ENCODE data around the gene SNORC. TPM values are rescaled to one million over a fixed set of nuclear protein-coding genes. Genes with fewer than 3 reads are reported as not detected.

The SNORC gene
- total RNA-seq = 1.8 and 2.8 TPM in 2 replicates
- long read RNA-seq, partial matches to known transcripts = 0 of 3 reads
- long read RNA-seq, other reads (novel, unspliced or antisense) = 3 of 3 reads

GRCh38 chr2:232870018-232870765 is at the start of gene SNORC:
Gene SNORC, plus strand, starts transcription at chr2:232870264. Its CDS starts 78 bp downstream, at chr2:232870342.
- H3K27ac Mint-ChIP-seq = peak within 1 kb of the TSS; percentile 84
- no peak for TF ChIP-seq CTCF (IDR thresholded peaks at IDR 0.05; ENCODE audit: unreplicated experiment)
- DNase-seq (ENCODE audit: low spot score, unreplicated experiment) = no peak
- no peaks in the 10 kb centered on the region for H3K36me3 Mint-ChIP-seq (ENCODE audit: insufficient read depth)
- H3K27me3 Mint-ChIP-seq = peaks cover 3% of the 10 kb centered on the region
- H3K4me3 Mint-ChIP-seq (ENCODE audit: low read depth) = no peak within 1 kb of the TSS
- no peaks in the 10 kb centered on the region for H3K9me3 Mint-ChIP-seq (ENCODE audit: low read depth)
- no peaks in the 10 kb centered on the region for H3K4me1 Mint-ChIP-seq (ENCODE audit: low read depth)

GRCh38 chr2:232829988-232830387 is 40.1 kb upstream of the SNORC start:
- peaks cover 1% of the 10 kb centered on the region for H3K4me1 Mint-ChIP-seq (ENCODE audit: low read depth)
- no peak overlapping the region for H3K4me3 Mint-ChIP-seq (ENCODE audit: low read depth)
- no peak overlapping the region for H3K27ac Mint-ChIP-seq
- no peak for TF ChIP-seq CTCF (IDR thresholded peaks at IDR 0.05; ENCODE audit: unreplicated experiment)
- no peaks in the 10 kb centered on the region for H3K27me3 Mint-ChIP-seq
- H3K9me3 Mint-ChIP-seq (ENCODE audit: low read depth) = no peaks in the 10 kb centered on the region
- DNase-seq (ENCODE audit: low spot score, unreplicated experiment) = no peak
- peaks cover 27% of the 10 kb centered on the region for H3K36me3 Mint-ChIP-seq (ENCODE audit: insufficient read depth)

GRCh38 chr2:232831496-232831895 is 38.6 kb upstream of the SNORC start:
- H3K4me3 Mint-ChIP-seq (ENCODE audit: low read depth) = no peak overlapping the region
- TF ChIP-seq CTCF (IDR thresholded peaks at IDR 0.05; ENCODE audit: unreplicated experiment) = no peak
- H3K27me3 Mint-ChIP-seq = no peaks in the 10 kb centered on the region
- H3K9me3 Mint-ChIP-seq (ENCODE audit: low read depth) = no peaks in the 10 kb centered on the region
- no peak for DNase-seq (ENCODE audit: low spot score, unreplicated experiment)
- H3K36me3 Mint-ChIP-seq (ENCODE audit: insufficient read depth) = peaks cover 22% of the 10 kb centered on the region
- peaks cover 3% of the 10 kb centered on the region for H3K4me1 Mint-ChIP-seq (ENCODE audit: low read depth)
- H3K27ac Mint-ChIP-seq = no peak overlapping the region

GRCh38 chr2:232833830-232834229 is 36.2 kb upstream of the SNORC start:
- Mint-ChIP-seq H3K9me3 (ENCODE audit: low read depth) (no peaks in the 10 kb centered on the region), H3K4me3 (ENCODE audit: low read depth) (no peak overlapping the region), H3K27me3 (no peaks in the 10 kb centered on the region), H3K4me1 (ENCODE audit: low read depth) (peaks cover 15% of the 10 kb centered on the region), H3K27ac (peak overlapping the region; percentile 60), H3K36me3 (ENCODE audit: insufficient read depth) (peaks cover 22% of the 10 kb centered on the region)
- no peak for DNase-seq (ENCODE audit: low spot score, unreplicated experiment)
- TF ChIP-seq CTCF (IDR thresholded peaks at IDR 0.05; ENCODE audit: unreplicated experiment) = no peak

- TF ChIP-seq CTCF (IDR thresholded peaks at IDR 0.05; ENCODE audit: unreplicated experiment) = no peak
- peaks cover 33% of the 10 kb centered on the region for H3K36me3 Mint-ChIP-seq (ENCODE audit: insufficient read depth)
- H3K27ac Mint-ChIP-seq = peak overlapping the region; percentile 90
- peaks cover 15% of the 10 kb centered on the region for H3K4me1 Mint-ChIP-seq (ENCODE audit: low read depth)
- no peak for DNase-seq (ENCODE audit: low spot score, unreplicated experiment)
- H3K27me3 Mint-ChIP-seq = no peaks in the 10 kb centered on the region
- no peaks in the 10 kb centered on the region for H3K9me3 Mint-ChIP-seq (ENCODE audit: low read depth)
- no peak overlapping the region for H3K4me3 Mint-ChIP-seq (ENCODE audit: low read depth)
Measured at GRCh38 chr2:232835687-232836208, 34.3 kb upstream of the SNORC start.

Measured in progenitor cell of endocrine pancreas (in vitro differentiated cells).